Keratinocyte (primary cell): Measurements from ENCODE around the gene SEZ6.

Source experiments
- CTCF ChIP-seq, 3 experiments: IDR thresholded peaks in 1 of 3; conservative IDR thresholded peaks in 1 of 3; optimal IDR thresholded peaks in 1 of 3; 2 replicates in 2 of 3; 3 replicates in 1 of 3; pipeline versions ENCODE3 to v1.5.1; 2011; ENCODE audit warnings: low read length in 3 of 3, mild to moderate bottlenecking in 3 of 3, moderate library complexity in 2 of 3, control low read depth in 1 of 3, inconsistent platforms in 1 of 3; ENCODE audit not compliant: insufficient read depth in 2 of 3; ENCODE audit errors: extremely low read depth in 1 of 3
- EZH2 ChIP-seq: IDR thresholded peaks from one replicate; pipeline ENCODE4 v1.6.1; 2012; ENCODE audit warnings: inconsistent platforms, mild to moderate bottlenecking, low read length, moderate library complexity

GRCh38 chr17:28912938-28913333 lies 92.9 kb downstream of the SEZ6 start:
- TF ChIP-seq CTCF (optimal IDR thresholded peaks at IDR 0.05 in 1 of 3, IDR thresholded peaks at IDR 0.05 in 1 of 3, conservative IDR thresholded peaks at IDR 0.05 in 1 of 3; ENCODE audit: extremely low read depth in 1 of 3, insufficient read depth in 2 of 3, low read length in 3 of 3) (no peak), EZH2 (no peak)
